HG02798 (cell line): Measurements from ENCODE around the gene PLD4.

Experiments used
- ATAC-seq: cut with Tn5 transposase; IDR thresholded peaks from one replicate; pipeline ENCODE4 v1.9.1; 2021; ENCODE audit warnings: mild to moderate bottlenecking; ENCODE audit not compliant: unreplicated experiment, poor library complexity

PLD4 gene

DNA sequence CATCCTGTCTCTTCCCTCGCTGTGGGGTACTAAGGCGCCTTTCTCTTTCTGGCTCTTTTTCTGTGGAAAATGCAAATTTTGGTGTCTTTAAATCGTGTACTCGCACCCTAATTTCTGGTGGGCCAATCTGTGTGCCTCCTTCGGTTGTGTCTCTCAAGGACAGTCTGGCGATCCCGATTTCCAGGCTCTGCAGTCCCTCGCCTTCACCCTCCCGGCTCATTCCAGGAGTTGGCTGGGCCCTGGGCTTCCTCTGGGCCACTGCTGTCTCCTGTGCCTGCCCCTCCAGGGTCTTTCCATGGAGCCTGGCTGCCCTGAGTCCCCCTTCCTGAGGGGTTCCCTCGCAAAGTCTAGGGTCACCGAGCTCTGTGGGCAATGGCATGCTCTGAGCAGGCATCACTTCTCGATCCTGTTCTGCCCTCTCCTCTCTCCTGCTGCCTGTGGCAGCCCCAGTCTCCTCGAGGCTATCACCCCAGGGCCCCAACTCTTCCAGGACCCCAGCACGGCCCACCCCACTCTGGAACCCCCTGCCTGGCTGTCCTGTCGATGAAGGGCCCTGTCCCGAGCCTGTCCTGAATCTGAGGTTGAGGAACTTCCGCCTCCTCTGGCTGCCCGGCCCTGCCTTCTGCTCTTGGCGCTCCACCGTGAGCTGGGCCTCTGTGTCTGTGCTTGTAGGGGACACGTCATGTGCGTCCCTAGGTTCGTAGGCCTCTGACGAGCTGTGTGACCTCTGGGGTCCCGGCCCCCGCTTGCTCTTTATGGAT lies 29.4 kb downstream of the PLD4 start:
- ATAC-seq, result no peak

DNA sequence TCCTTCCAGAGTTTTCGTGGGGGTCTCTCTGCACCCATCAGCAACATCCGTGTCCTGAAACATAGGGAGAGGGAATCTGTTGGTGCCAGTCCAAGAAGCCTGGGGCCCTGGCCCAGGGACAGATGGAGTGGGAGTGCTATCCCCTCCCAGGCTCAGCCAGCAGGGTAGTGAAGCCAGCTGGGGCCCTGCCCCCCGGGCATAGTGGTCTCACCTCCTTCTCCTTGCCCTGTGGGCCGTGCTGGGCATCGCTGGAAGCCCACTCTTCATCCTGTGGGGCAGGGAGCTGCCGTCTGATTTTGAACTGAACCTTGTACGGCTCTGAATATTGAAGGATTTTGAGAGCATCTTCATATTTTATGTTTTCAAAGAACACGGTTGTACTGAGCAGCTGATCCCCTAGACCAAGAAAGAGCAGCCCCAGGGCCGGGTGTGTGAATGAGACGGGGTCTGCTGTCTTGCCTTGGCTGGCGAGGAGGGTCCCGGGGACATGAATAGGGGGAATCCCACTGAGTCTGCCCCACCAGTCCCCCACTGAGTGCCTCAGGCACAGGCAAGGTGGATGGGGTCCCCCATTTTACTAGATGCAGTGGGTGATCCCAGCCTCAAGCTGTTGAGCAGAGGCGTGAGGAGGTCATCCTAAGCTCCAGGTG lies 30.2 kb downstream of the PLD4 start:
- ATAC-seq, result no peak

DNA sequence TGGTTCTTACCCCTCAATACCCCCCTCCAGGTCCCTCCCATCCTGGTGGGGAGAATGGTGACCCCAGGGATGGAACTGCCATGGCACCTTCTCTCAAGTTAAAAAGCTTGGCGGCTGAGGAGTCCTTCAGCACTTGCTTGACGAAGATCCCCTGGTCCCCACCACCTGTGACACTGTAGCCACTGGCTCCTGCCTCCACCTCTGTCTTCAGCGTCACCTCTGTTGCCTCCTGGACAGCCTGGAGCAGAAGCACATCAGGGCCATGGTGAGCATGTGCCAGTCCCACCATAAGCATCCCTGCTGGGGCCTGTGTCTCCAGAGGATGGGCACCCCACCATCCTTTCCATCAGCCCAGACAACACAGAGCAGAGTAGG lies 30.7 kb downstream of the PLD4 start:
- ATAC-seq, result no peak

DNA sequence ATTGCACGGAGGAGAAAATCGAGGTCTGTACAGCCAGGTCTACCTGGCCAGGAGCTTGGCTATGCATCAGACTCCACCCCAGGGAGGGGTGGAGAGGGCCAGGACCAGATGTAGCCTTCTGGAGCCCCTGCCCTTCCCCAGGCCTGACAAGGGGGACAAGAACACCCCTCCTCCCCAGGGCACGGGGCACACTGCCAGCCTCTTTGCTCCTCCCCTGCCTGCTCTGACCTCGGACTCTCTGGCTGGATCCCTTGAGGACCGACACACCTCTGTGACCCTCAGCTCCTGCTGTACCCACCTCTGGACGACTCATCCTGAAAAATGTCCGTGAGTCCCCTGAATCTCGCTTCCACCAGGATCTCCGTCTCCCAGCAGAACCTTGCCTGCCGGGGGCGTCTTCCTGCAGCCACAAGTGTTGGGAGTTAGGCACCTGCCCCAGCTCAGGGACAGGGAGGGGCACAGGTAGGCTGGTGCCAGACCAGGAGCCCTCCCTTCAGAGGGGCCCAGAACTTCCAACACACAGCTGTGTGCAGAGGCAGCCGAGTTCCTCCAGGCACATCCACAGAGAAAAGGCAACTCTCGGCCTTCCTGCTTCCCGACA lies 31.7 kb downstream of the PLD4 start:
- ATAC-seq, result no peak

DNA sequence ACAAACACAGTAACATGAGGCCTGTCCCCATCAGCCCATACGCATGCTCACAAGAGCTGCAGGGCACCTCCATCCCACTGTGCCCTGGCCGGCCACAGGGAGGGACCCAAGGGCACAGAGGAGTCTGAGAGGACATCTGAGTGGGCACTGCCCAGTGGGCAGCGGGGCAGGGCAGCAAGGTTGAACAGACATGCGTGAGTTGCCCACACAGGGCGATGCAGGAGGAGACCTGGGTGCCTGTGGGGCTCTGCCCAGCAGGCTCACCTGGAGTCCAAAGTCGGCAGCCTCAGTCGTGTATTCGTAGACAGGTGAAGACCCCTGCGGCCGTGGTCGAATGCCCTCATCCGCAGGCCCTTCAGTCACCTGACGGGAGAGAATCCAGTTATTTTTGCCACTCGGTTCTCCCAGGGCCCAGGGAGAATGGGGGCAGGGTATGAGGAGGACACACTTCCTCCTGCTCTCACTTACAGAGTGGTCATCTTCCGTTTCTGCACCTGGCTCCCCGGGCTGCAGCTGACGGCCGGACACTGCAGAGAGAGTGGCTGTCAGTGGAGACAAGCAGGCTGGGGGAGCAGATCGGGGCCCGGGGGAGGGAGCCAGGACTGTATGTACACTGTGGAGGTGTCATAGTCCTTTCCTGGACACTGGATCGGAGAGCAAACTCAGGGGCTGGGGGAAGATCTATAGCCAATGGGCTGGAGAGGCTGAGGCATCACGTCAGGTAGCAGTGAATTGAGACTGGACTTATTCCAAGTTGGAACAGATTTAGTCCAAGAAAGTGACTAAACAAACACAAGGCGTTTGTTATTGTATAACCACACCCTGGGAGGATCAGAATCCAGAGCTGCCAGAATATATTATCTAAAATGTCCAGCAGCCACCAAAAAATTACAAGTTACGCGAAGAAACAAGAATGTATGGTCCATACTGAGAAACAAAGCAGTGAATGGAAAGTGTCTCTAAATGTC lies 32.8 kb downstream of the PLD4 start:
- ATAC-seq, result no peak

DNA sequence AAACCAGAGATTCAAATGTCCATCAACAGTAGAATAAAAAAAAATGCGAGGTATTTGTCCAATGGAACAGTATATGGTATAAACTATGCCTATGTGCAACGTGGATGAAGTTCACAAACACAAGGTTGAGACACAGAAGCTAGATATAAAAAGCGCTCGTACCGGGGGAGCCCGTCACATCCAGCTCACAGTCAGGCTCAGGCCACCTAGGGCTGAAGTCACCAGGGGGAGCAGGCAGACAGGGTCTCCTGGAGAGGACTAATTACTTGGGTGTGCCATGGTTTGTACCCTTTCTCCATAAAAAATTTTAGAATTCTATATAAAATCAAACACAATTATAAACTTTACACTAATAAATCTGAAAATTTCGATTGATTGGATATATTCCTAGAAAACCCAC lies 39.9 kb downstream of the PLD4 start:
- no peak for ATAC-seq

DNA sequence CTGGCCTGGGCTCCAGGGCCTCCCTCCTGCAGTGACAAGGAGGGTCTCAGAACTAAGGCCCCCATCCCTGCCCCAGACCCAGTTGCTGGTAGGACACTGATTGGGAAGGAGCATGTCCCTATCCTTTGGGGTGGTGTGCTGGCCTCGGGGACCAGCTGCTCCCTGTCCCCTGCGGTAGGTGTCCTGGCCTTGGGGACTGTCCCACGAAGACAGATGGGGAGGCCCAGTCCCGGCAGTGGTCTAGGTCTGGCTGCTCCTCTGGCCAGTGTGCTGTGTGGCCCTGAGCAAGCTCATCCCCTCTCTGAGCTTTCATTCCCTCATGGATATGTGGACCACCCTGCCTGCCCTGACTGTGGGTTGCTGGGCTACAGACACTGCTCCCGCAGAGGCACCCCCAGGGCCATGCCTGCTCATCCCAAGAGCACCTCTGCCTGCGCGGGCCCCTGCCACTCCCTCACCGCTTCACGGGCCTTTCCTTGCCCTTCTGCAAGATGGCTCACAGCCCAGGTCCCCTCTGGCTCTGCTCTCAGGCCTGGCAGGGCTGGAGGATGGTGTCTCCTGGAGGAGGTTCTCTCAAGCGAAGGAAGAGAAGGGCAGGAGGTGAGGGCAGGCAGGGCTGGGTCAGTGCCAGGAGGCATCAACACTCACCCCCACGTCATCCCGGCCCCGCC lies 41.0 kb downstream of the PLD4 start:
- no peak for ATAC-seq

DNA sequence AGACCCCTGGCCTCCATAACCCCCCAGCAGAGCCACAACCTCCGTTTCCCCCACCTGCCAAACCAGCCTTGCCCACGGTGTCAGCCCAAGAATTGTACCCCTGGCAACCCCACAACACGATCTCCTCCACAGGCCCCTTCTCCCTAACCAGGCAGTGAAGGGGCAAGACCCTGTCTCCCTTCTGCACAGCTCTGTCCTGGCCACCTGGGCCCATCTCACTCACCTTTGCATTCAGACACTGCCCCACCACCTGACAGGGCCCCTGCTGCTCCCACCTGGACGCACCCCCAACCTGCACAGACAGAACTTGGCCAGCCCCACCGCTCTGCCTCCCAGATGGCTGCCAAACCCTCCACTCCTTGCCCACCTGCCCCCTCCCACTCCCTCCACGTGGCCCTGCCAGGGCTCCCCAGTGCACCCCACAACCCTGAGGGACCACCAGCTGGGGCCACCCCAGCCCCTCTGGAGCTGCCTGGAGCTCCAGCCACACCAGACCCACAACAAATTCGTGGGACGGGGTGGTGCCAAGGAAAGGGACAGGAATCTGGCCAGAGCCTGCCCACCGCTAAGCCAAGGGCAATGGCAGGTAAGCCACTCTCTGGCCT lies 41.7 kb downstream of the PLD4 start:
- ATAC-seq, result no peak

DNA sequence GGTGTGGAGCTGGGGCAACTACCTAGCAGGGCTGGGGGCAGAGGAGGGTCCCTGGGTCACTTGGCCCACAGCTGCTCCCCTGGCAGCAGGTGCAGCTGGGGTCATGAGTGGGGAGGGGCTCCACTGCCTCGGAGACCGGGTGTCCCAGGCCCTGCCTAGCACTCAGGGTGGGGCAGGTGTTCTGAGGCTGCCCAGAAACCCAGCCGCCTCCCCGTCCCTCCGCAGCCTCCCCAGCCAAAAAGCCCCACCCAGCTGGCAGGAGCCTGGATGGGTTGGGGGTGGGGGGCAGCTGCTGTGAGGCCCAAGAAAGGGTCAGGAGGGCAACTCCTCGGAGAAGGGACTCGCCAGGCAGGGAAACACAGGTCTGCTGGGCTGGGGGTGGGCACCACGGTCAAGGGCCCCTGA lies 42.3 kb downstream of the PLD4 start:
- no peak for ATAC-seq

DNA sequence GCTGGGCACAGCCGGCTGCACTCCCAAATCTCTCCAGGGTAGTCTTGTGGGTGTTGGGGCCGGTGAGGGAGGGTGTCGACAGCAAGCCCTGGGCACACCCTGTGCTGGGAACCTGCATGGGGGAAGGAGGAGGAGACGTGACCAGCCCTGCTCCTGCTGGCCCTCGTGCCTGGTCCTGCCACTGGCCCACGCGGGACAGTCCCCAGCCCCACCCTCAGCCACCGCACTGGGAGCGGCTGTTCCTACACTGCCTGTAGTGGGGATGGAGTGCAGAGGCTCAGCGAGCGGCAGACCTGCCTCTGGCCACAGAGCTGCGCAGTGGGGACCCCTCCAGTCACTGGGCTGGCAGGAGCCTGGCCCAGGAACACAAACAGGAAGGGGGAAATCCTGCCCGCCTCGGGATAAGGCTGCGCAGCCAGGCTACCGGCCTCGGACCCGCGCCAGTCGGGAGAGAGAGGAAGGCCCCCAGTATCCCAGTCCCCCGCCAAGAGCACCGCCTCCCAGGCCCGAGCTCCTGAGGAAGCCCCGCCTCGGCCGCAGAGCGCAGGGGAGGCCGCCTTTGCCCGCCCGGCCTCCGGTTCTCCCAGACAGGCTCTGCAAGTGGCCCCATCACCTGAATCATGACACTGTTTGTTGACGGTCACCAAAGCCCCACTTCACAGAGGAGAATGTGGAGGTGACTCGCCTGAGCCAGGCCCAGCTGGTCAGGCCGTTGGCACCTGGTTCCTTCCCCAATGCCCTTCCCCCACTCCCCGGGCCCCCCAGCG lies 42.9 kb downstream of the PLD4 start:
- no peak for ATAC-seq

DNA sequence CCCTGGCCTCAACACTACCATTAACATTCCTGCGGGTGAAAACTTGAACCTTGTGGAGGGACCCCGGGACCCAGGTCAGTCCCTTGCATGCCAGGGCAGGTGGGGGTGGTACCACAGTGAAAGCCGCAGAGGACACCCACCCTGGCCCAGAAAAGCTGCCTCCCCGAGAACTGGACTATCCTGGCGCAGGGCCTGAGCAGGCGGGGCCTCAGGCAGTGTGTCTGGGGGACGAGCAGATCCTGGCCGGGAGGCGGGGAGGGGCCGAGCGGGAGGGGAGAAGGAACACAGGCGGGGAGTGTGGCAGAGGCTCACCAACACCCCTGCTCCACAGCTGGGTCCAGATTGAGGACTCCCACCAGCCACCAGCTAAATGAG lies 43.5 kb downstream of the PLD4 start:
- ATAC-seq, result no peak

DNA sequence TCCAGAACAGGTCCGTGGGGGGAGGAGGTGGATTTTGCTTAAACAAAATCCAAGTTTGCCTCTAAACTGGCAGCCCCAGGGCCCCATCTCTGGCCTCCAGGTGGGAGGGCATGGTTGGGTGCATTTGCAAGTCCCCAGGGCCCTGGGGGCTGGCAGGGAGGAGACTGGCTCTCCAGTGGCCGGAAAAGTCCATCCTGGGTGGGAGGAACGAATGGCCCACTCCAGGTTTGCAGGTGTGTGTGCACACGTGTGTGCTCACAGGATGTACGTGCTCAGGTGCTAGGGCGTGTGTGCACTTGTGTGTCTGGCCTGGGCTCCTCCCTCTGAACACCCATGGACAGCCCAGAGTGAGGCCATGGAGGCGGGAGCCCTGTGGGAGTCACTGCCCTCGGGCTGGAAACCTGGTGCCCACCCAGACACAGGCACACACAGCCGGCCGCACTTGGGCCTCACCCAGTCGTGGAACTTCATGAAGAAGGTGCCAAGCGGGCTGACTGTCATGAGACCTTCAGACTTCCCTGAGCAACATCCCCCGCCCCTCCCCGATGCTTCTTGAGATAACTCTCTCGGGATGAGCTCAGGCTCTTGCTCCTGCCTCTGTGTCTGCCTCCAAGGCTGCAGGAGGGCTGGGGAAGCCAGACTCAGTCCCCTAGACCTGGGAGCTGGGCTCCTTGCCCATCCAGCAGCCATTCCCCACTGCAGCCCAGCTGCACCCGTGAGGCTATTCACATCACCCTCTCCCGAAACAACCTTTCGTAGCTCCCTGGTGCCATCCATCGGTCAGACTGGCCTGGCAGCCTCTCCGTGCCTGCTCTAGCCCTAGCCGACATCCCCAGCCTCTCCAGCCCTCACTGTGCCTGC lies 44.1 kb downstream of the PLD4 start:
- ATAC-seq, result no peak

DNA sequence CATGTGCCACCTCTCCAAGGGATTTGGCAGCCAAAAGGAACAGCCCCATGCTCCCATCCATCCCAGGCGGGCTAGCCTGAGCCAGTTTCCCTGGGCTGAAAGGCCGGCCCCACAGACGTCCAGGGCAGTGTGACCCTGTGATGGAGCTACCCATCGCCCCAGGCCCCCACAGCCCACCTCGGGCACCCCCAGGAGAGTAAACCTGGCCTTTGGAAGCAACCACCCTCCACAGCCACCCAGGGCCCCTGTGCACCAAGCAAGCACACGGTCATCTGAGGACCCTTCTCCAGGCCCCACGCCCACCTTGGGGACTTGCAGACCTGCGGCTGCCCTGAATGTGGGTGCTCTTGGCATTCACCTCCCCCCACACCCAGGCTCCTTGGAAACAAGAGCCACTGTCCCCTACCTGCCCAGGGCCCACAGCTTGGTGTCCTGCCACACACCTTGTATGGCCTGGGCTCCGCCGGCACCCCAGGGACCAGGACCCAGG lies 45.1 kb downstream of the PLD4 start:
- no peak for ATAC-seq

DNA sequence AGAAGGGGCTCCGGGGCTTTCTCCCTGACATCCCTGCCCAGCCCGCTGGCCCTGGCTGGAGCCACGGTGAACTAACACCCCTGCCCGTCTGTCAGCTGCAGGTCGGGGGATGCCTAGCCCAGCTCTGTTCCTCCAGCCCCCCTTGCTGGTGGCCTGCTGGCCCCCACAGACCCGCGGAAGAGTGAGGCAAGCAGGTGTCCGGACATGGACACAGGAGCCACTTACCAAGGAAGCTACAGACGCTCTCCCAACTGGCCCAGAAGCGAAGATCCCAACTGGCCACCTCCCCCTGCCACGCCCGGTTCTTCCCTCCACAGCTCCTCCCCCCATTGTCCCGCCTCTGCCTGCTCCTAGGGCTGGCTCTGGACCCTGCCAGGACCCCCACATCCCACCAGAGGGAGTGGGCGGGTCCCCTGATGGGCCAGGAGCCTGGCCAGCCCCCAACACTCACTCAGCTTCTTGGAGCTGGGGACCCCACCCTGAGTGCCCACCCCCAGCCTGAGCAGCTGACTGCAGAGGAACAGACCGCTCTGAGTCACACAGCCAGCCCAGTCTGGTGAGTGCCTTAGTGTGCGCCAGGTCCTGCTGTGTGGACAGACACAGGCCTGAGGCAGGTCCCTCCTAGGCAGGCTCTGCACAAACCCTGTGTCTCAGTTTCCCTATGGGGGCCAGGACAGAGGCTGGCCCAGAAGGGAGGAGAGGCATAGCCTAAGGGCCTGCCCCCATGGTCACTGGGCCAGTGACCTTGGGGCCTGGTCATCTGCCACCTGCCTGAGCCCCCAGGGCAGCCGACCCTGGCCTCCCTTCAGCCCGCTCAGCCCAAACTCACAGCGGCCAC lies 45.8 kb downstream of the PLD4 start:
- no peak for ATAC-seq

DNA sequence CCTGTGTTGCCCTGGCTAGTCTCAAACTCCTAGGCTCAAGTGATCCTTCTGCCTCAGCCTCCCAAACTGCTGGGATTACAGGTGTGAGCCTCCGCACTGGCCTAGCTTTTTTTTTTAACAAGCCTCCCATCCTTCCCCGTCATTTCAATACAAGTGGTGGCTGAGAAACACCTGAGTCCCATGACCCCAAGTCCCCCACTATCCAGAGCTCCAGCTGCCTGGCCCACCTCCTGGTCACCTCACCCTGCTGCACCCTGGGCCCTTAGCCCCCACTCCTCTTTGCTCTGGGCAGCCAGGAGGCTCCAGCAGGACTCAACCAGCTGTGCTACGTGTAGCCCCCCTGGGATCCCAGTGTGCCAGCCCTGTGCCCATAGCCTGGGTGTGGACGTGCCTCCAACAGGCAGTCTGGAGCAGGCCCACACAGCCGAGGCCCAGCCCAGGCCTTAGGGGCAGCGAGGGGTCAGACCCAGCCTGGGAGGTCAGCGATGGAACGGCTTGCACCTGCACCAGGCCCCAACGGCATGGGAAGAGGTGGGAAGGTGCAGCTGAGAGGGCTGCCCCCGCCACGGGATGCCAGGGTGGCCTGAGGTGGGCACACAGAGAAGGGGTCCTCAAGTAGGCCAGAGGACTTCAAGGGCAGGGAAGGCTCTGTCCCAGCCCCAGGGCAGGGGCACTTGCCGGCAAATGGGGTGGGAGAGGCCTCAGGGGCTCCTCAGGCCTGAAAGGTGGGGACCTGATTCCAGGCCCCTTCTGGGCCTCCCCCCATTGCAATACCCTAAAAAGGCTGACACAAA lies 47.0 kb downstream of the PLD4 start:
- no peak for ATAC-seq
